Adrenal gland (tissue), 5 donors: ENCODE measurements around the gene PBX3.

ENCODE experiments used
- CTCF ChIP-seq, 6 experiments: fragments of 450-650 bp in 4 of 6; fragments of 200-600 bp in 2 of 6; sonication (generic) in 1 of 6; IDR thresholded peaks; 1 replicate in 5 of 6; 2 replicates in 1 of 6; pipeline versions ENCODE4 v1.5.1 to v1.8.0; 2016 to 2021; ENCODE audit warnings: antibody characterized with exemption in 6 of 6, mild to moderate bottlenecking in 2 of 6, moderate library complexity in 1 of 6
- POLR2A ChIP-seq, 2 donors: fragments of 450-650 bp; IDR thresholded peaks; one replicate each; pipeline ENCODE4 v1.6.1; 2017; ENCODE audit warnings: antibody characterized with exemption in 2 of 2, mild to moderate bottlenecking in 2 of 2, moderate library complexity in 1 of 2
- donor health status: DM: no; HTN: no; CAD: no.

GRCh38 chr9:125971050-125971449 lies 223.9 kb downstream of the PBX3 start:
- TF ChIP-seq CTCF (IDR thresholded peaks at IDR 0.05): no peak
- no peak for TF ChIP-seq POLR2A (IDR thresholded peaks at IDR 0.05)
